SK-N-SH (cell line): Measurements from ENCODE around the gene TBL1Y.

Source experiments
- CTCF ChIP-seq: fragments of 200-600 bp; sonication (generic); IDR thresholded peaks from 2 replicates; pipeline ENCODE4 v1.6.1; 2017; ENCODE audit warnings: antibody characterized with exemption, mild to moderate bottlenecking, moderate library complexity
- EZH2phosphoT487 ChIP-seq: fragments of 200-600 bp; sonication (generic); IDR thresholded peaks from 2 replicates; pipeline ENCODE4 v1.6.1; 2017; ENCODE audit warnings: low read depth, mixed run types, mild to moderate bottlenecking, antibody characterized with exemption, moderate library complexity, borderline replicate concordance

- TF ChIP-seq CTCF (no peak), EZH2phosphoT487 (no peak)
Observed at GRCh38 chrY:6966521-6966920, 56.0 kb downstream of the TBL1Y start.
